ENCODE measurements around the gene GARIN6. TPM values are rescaled to one million over a fixed set of nuclear protein-coding genes. Genes with fewer than 3 reads are reported as not detected.

GARIN6 gene
- total RNA-seq, 4 donors from 2014 or later: not detected

- 93% methylated on average over 2 of the region's 2 CpGs for WGBS
- no peak for DNase-seq (ENCODE audit: low spot score in 2 of 2)
- no peaks in the 10 kb centered on the region for H3K36me3 ChIP-seq
- no peaks in the 10 kb centered on the region for H3K27me3 ChIP-seq
- H3K9me3 ChIP-seq: no peaks in the 10 kb centered on the region
- no peak overlapping the region for H3K27ac ChIP-seq
- no peak for TF ChIP-seq CTCF (IDR thresholded peaks at IDR 0.05)
- H3K4me1 ChIP-seq: no peaks in the 10 kb centered on the region
- H3K4me3 ChIP-seq: no peak overlapping the region
Observed at GRCh38 chr12:99644629-99645028, 2.9 kb upstream of the GARIN6 start.

- Histone ChIP-seq H3K4me1 (no peaks in the 10 kb centered on the region), H3K9me3 (no peaks in the 10 kb centered on the region), H3K36me3 (no peaks in the 10 kb centered on the region), H3K4me3 (no peak overlapping the region), H3K27me3 (no peaks in the 10 kb centered on the region), H3K27ac (no peak overlapping the region)
- WGBS: 92% methylated on average over 14 of the region's 14 CpGs
- no peak for DNase-seq (ENCODE audit: low spot score in 2 of 2)
- TF ChIP-seq EP300 (IDR thresholded peaks at IDR 0.05): no peak
- TF ChIP-seq POLR2AphosphoS5 (IDR thresholded peaks at IDR 0.05): no peak
Observed at GRCh38 chr12:99648183-99648582, 630 bp downstream of the GARIN6 start.

GRCh38 chr12:99649551-99649950, 2.0 kb downstream of the GARIN6 start:
- DNase-seq (ENCODE audit: low spot score in 2 of 2): no peak
- H3K9me3 ChIP-seq: no peaks in the 10 kb centered on the region
- H3K27me3 ChIP-seq: no peaks in the 10 kb centered on the region
- H3K4me3 ChIP-seq: no peak overlapping the region
- H3K27ac ChIP-seq: no peak overlapping the region
- no peak for TF ChIP-seq EP300 (IDR thresholded peaks at IDR 0.05)
- TF ChIP-seq POLR2A (IDR thresholded peaks at IDR 0.05): no peak
- no peak for TF ChIP-seq CTCF (IDR thresholded peaks at IDR 0.05)
- TF ChIP-seq POLR2AphosphoS5 (IDR thresholded peaks at IDR 0.05): no peak
- 90% methylated on average over 1 of the region's 1 CpG for WGBS
- H3K4me1 ChIP-seq: no peaks in the 10 kb centered on the region
- H3K36me3 ChIP-seq: no peaks in the 10 kb centered on the region

GRCh38 chr12:99658671-99659349, 11.3 kb downstream of the GARIN6 start:
- TF ChIP-seq EP300 (IDR thresholded peaks at IDR 0.05): no peak
- no peak for TF ChIP-seq CTCF (IDR thresholded peaks at IDR 0.05)
- no peak for TF ChIP-seq POLR2A (IDR thresholded peaks at IDR 0.05)
- no peak for TF ChIP-seq POLR2AphosphoS5 (IDR thresholded peaks at IDR 0.05)
- Histone ChIP-seq H3K36me3 (no peaks in the 10 kb centered on the region), H3K27me3 (no peaks in the 10 kb centered on the region), H3K9me3 (no peaks in the 10 kb centered on the region), H3K4me3 (no peak overlapping the region), H3K27ac (no peak overlapping the region), H3K4me1 (no peaks in the 10 kb centered on the region)
- WGBS: 78% methylated on average over 1 of the region's 1 CpG
- DNase-seq (ENCODE audit: low spot score in 2 of 2): no peak

GRCh38 chr12:99670635-99671034, 23.1 kb downstream of the GARIN6 start:
- no peak overlapping the region for H3K27ac ChIP-seq
- H3K9me3 ChIP-seq: no peaks in the 10 kb centered on the region
- DNase-seq (ENCODE audit: low spot score in 2 of 2): no peak
- TF ChIP-seq EP300 (IDR thresholded peaks at IDR 0.05) (no peak), CTCF (IDR thresholded peaks at IDR 0.05) (no peak), POLR2A (IDR thresholded peaks at IDR 0.05) (no peak), POLR2AphosphoS5 (IDR thresholded peaks at IDR 0.05) (no peak)
- 88% methylated on average over 1 of the region's 1 CpG for WGBS
- no peaks in the 10 kb centered on the region for H3K36me3 ChIP-seq
- no peak overlapping the region for H3K4me3 ChIP-seq
- H3K27me3 ChIP-seq: no peaks in the 10 kb centered on the region
- no peaks in the 10 kb centered on the region for H3K4me1 ChIP-seq

- 66% methylated on average over 4 of the region's 4 CpGs for WGBS
- H3K4me3 ChIP-seq: no peak overlapping the region
- no peak for TF ChIP-seq POLR2AphosphoS5 (IDR thresholded peaks at IDR 0.05)
- TF ChIP-seq POLR2A (IDR thresholded peaks at IDR 0.05): no peak
- TF ChIP-seq CTCF (IDR thresholded peaks at IDR 0.05): no peak
- TF ChIP-seq EP300 (IDR thresholded peaks at IDR 0.05): no peak
- no peaks in the 10 kb centered on the region for H3K36me3 ChIP-seq
- H3K4me1 ChIP-seq: no peaks in the 10 kb centered on the region
- H3K9me3 ChIP-seq: no peaks in the 10 kb centered on the region
- no peak for DNase-seq (ENCODE audit: low spot score in 2 of 2)
- H3K27me3 ChIP-seq: no peaks in the 10 kb centered on the region
- no peak overlapping the region for H3K27ac ChIP-seq
Observed at GRCh38 chr12:99680276-99680675, 32.7 kb downstream of the GARIN6 start.

Measured in suprapubic skin (tissue), 4 donors.